Tibial nerve (tissue), 4 donors: Measurements from ENCODE around the gene SCPEP1.

Source experiments
- EP300 ChIP-seq, 2 donors: sonication (generic); formaldehyde crosslinking; IDR thresholded peaks; one replicate each; pipeline ENCODE4 v1.6.1; 2017; ENCODE audit warnings: antibody characterized with exemption in 2 of 2, mild to moderate bottlenecking in 1 of 2
- POLR2A ChIP-seq, 2 donors: fragments of 450-650 bp; IDR thresholded peaks; one replicate each; pipeline ENCODE4 v1.6.1; 2017; ENCODE audit warnings: antibody characterized with exemption in 2 of 2, mild to moderate bottlenecking in 2 of 2, moderate library complexity in 2 of 2
- TF ChIP-seq, protein P1 (sequence below), 5 experiments: fragments of 200-600 bp in 3 of 5; fragments of 450-650 bp in 2 of 5; sonication (generic) in 3 of 5; IDR thresholded peaks; one replicate each; pipeline ENCODE4 v1.5.1; 2016 to 2019; ENCODE audit warnings: antibody characterized with exemption in 5 of 5, mild to moderate bottlenecking in 3 of 5, moderate library complexity in 2 of 5

DNA sequence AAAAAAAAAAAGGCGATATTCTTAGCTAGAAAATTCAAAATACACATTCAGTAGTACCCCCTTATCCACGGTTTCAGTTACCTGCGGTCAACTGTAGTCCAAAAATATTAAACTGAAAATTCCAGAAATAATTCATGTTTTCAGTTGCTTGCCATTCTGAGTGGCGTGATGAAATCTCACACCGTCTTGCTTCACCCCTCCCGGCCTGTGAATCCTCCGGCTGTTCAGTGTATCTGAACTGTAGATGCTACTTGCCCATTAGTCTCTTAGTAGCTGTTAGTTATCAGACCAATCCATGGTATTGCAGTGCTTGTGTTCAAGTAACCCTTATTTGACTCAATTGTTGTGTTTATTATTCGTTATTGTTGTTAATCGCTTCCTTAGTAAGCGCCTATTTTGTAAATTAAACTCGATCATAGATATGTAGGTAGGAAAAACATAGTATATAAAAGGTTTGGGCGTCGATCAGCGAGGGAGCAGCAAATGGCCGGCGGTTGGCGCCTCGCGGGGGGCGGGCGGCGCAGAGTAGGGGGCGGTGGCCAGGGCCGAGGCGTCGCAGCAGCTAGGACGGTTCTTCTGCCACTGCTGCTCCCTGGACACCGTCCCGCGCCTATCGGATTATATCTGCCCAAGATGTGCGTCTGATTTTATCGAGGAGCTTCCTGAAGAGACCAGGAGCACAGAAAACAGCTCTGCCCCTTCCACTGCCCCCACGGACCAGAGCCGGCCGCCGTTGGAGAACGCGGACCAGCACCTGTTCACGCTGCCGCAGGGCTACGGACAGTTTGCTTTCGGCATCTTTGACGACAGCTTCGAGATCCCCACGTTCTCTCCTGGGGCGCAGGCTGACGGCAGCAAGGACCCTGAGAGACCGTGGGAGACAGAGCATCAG is 67.3 kb downstream of the SCPEP1 start:
- TF ChIP-seq POLR2A (IDR thresholded peaks at IDR 0.05) (no peak), EP300 (IDR thresholded peaks at IDR 0.05) (no peak)
- TF ChIP-seq, protein P1, sequence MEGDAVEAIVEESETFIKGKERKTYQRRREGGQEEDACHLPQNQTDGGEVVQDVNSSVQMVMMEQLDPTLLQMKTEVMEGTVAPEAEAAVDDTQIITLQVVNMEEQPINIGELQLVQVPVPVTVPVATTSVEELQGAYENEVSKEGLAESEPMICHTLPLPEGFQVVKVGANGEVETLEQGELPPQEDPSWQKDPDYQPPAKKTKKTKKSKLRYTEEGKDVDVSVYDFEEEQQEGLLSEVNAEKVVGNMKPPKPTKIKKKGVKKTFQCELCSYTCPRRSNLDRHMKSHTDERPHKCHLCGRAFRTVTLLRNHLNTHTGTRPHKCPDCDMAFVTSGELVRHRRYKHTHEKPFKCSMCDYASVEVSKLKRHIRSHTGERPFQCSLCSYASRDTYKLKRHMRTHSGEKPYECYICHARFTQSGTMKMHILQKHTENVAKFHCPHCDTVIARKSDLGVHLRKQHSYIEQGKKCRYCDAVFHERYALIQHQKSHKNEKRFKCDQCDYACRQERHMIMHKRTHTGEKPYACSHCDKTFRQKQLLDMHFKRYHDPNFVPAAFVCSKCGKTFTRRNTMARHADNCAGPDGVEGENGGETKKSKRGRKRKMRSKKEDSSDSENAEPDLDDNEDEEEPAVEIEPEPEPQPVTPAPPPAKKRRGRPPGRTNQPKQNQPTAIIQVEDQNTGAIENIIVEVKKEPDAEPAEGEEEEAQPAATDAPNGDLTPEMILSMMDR (IDR thresholded peaks at IDR 0.05), result no peak
